Adrenal gland (tissue), 5 donors: Measurements from ENCODE around the gene EBF3.

Experiments
- CTCF ChIP-seq, 6 experiments: fragments of 450-650 bp in 4 of 6; fragments of 200-600 bp in 2 of 6; sonication (generic) in 1 of 6; IDR thresholded peaks; 1 replicate in 5 of 6; 2 replicates in 1 of 6; pipeline versions ENCODE4 v1.5.1 to v1.8.0; 2016 to 2021; ENCODE audit warnings: antibody characterized with exemption in 6 of 6, mild to moderate bottlenecking in 2 of 6, moderate library complexity in 1 of 6
- POLR2A ChIP-seq, 2 donors: fragments of 450-650 bp; IDR thresholded peaks; one replicate each; pipeline ENCODE4 v1.6.1; 2017; ENCODE audit warnings: antibody characterized with exemption in 2 of 2, mild to moderate bottlenecking in 2 of 2, moderate library complexity in 1 of 2
- donor health status: DM: no; HTN: no; CAD: no.

DNA sequence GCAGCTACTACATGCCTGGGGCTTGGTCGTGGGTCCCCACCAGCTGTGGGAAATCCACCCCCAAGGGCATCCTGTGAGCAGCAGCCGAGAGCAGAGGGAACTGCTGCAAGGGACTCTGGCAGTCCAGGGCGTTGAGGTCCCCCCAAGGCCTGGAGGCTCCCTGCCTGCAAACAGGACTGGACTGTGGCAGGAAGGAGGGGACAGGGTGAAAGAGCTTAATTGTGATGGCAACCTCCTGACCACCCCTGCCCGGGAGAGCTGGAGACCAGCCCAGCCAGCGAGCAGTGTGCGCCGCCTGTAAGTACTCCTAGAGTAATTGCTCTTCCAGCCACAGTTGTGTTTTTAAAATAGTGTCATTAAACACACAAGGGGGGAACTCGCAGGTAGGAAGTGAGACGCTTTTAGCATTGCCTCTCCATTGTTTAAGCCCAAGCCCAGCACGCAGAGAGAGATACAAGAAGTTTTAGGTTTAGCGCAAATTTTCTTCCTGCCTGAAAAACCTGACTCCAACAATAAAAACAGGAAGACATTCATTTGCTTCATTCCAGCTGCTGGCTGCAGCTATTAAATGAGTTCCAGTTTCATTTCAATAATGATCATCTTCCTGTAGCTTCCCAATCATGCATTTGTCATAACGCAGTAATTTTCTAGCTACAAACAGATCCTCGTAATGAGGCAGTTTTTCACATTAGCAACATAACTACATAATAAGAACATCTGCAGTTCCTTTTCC is 111.1 kb downstream of the EBF3 start:
- TF ChIP-seq POLR2A (IDR thresholded peaks at IDR 0.05) (no peak), CTCF (IDR thresholded peaks at IDR 0.05) (no peak)
